A549 (cell line): ENCODE measurements around the gene CDC42BPB.

Source experiments
- BHLHE40 ChIP-seq: IDR thresholded peaks from 2 replicates; pipeline ENCODE4 v1.6.1; 2012; ENCODE audit warnings: low read depth, low read length, inconsistent platforms
- CTCF ChIP-seq: fragments of >200 bp; sonication (Bioruptor Twin); formaldehyde crosslinking; IDR thresholded peaks from 3 replicates; pipeline ENCODE4 v1.5.1; 2016
- EP300 ChIP-seq, 2 experiments: fragments of >200 bp; sonication (Bioruptor Twin); formaldehyde crosslinking; IDR thresholded peaks; 2 replicates in 1 of 2; 3 replicates in 1 of 2; pipeline ENCODE4 v1.6.1; 2016 to 2017
- HDAC2 ChIP-seq: fragments of 200-600 bp; sonication (generic); IDR thresholded peaks from 2 replicates; pipeline ENCODE4 v1.6.1; 2016
- HMGXB4 ChIP-seq: fragments of 250-450 bp; sonication (Bioruptor Pico); IDR thresholded peaks from 2 replicates; pipeline ENCODE4 v1.5.0; 2021; ENCODE audit warnings: mild to moderate bottlenecking, moderate library complexity, borderline replicate concordance
- POLR2A ChIP-seq: IDR thresholded peaks from 2 replicates; pipeline ENCODE4 v1.6.1; 2012; ENCODE audit warnings: mild to moderate bottlenecking, low read length
- REST ChIP-seq: fragments of 200-600 bp; sonication (generic); IDR thresholded peaks from 2 replicates; pipeline ENCODE4 v1.6.1; 2016; ENCODE audit warnings: antibody characterized with exemption, mild to moderate bottlenecking, moderate library complexity
- RFX5 ChIP-seq: fragments of 450-650 bp; IDR thresholded peaks from 2 replicates; pipeline ENCODE4 v1.7.1; 2014; ENCODE audit warnings: antibody characterized with exemption, mild to moderate bottlenecking, moderate library complexity

GRCh38 chr14:103003351-103003615 lies 54.1 kb downstream of the CDC42BPB start:
- TF ChIP-seq EP300 (IDR thresholded peaks at IDR 0.05) (no peak), CTCF (no peak), BHLHE40 (no peak), HDAC2 (no peak), REST (no peak), RFX5 (no peak), HMGXB4 (CRISPR knock-in tag) (no peak), POLR2A (no peak)
